CD4-positive, alpha-beta T cell (primary cell): Measurements from ENCODE around the gene PIK3R6. TPM values are rescaled to one million over a fixed set of nuclear protein-coding genes. Genes with fewer than 3 reads are reported as not detected.

Source experiments
- ATAC-seq: fragments of 200-7000 bp; cut with Tn5 transposase; one replicate; pipeline ENCODE4 v1.10.0; 2022; ENCODE audit warnings: mild to moderate bottlenecking; ENCODE audit not compliant: poor library complexity
- CTCF ChIA-PET: fragments of 350-600 bp; sonication (Branson Sonifier 250); formaldehyde crosslinking; loops from one replicate; lab custom pipeline; 2021; ENCODE audit warnings: antibody characterized with exemption, inconsistent platforms; lab: Charles Lee
- POLR2A ChIA-PET: fragments of 350-600 bp; sonication (Branson Sonifier 250); formaldehyde crosslinking; loops from one replicate; lab custom pipeline; 2021; ENCODE audit warnings: antibody characterized with exemption, inconsistent platforms; lab: Charles Lee
- DNase-seq, 14 experiments: peaks; one replicate each; pipeline ENCODE4 v3.0.0-alpha.2; 2013 to 2020; ENCODE audit warnings: mixed read lengths in 2 of 14
- H3K27ac ChIP-seq, 2 donors: one replicate each; pipeline versions ENCODE4 v1.5.1 to v1.7.0; 2013; ENCODE audit warnings: low read length in 2 of 2, low read depth in 1 of 2, mild to moderate bottlenecking in 1 of 2
- H3K27me3 ChIP-seq, 2 experiments: 1 replicate in 1 of 2; 2 replicates in 1 of 2; pipeline versions ENCODE4 v1.6.1 to v1.7.0; 2013; ENCODE audit warnings: low read length in 2 of 2, control low read depth in 1 of 2, mild to moderate bottlenecking in 1 of 2, moderate library complexity in 1 of 2; ENCODE audit not compliant: insufficient read depth in 2 of 2, control insufficient read depth in 1 of 2
- H3K36me3 ChIP-seq: one replicate; pipeline ENCODE4 v1.6.1; 2013; ENCODE audit warnings: low read length, control low read depth; ENCODE audit not compliant: insufficient read depth
- H3K4me1 ChIP-seq: one replicate; pipeline ENCODE4 v1.6.1; 2013; ENCODE audit warnings: low read length, control low read depth; ENCODE audit not compliant: insufficient read depth
- H3K4me3 ChIP-seq: one replicate; pipeline ENCODE4 v1.5.1; 2013; ENCODE audit warnings: mild to moderate bottlenecking, low read length, moderate library complexity
- H3K9me3 ChIP-seq, 2 experiments: 1 replicate in 1 of 2; 2 replicates in 1 of 2; pipeline versions ENCODE4 v1.6.1 to v1.7.0; 2013; ENCODE audit warnings: low read length in 2 of 2, mild to moderate bottlenecking in 2 of 2, control low read depth in 1 of 2, moderate library complexity in 1 of 2; ENCODE audit not compliant: control insufficient read depth in 1 of 2, insufficient read depth in 1 of 2
- H3K27ac Mint-ChIP-seq: one replicate; pipeline ENCODE4 v1.8.0; 2020; ENCODE audit warnings: mixed read lengths
- H3K27me3 Mint-ChIP-seq: one replicate; pipeline ENCODE4 v1.8.0; 2021; ENCODE audit warnings: mixed read lengths
- H3K36me3 Mint-ChIP-seq: one replicate; pipeline ENCODE4 v1.8.0; 2021; ENCODE audit warnings: low read depth, mixed read lengths
- H3K4me1 Mint-ChIP-seq: one replicate; pipeline ENCODE4 v1.8.0; 2021; ENCODE audit warnings: low read depth, mixed read lengths
- H3K4me3 Mint-ChIP-seq: one replicate; pipeline ENCODE4 v1.8.0; 2020; ENCODE audit warnings: mild to moderate bottlenecking, mixed read lengths
- H3K9me3 Mint-ChIP-seq: one replicate; pipeline ENCODE4 v1.8.0; 2020; ENCODE audit warnings: mixed read lengths
- CTCF ChIP-seq: fragments of 200-600 bp; IDR thresholded peaks from one replicate; pipeline ENCODE4 v1.8.0; 2022; ENCODE audit warnings: antibody characterized with exemption, mild to moderate bottlenecking
- intact Hi-C, 2 experiments: fragments of 100-400 bp; cut with DNase I in 1 of 2; cut with micrococcal nuclease in 1 of 2; formaldehyde crosslinking; loops; one replicate each; pipeline versions ENCODE4 v1.15.1 to v1.9.0; 2023 to 2025; cut with DNase I, micrococcal nuclease
- total RNA-seq, 174 experiments: library from RNA in 2 of 174; stranded (reverse) in 2 of 174; gene quantifications; one replicate each; pipeline ENCODE4 v1.2.3 and lab custom pipeline; 2021 to 2026

The PIK3R6 gene
- total RNA-seq, 2 experiments from 2014 or later = 0.50 to 0.60 TPM

GRCh38 chr17:8782176-8782575 lies 85.3 kb downstream of the PIK3R6 start:
- H3K27ac ChIP-seq = no peak overlapping the region
- no peaks in the 10 kb centered on the region for H3K27me3 ChIP-seq
- DNase-seq = no peak
- no peak for ATAC-seq
- ChIA-PET CTCF (interaction anchor here (1.3 kb wide), 1 partner anchor 10 kb away, joined by 4 read pairs; no protein-coding TSS in a partner anchor), POLR2A (no interaction called here)
- no peak overlapping the region for H3K4me3 ChIP-seq
- Mint-ChIP-seq H3K36me3 (no peaks in the 10 kb centered on the region), H3K4me3 (no peak overlapping the region), H3K4me1 (no peaks in the 10 kb centered on the region), H3K27ac (no peak overlapping the region), H3K9me3 (no peaks in the 10 kb centered on the region), H3K27me3 (peaks cover 2% of the 10 kb centered on the region)
- TF ChIP-seq CTCF = no peak
- H3K4me1 ChIP-seq = peaks cover 6% of the 10 kb centered on the region
- intact Hi-C loops = loop anchor here in 1 of 2 experiments (10.0 kb wide), 2 partner anchors 213 to 717 kb away; no protein-coding TSS in a partner anchor
- H3K9me3 ChIP-seq = peaks cover 0 to 3% of the 10 kb centered on the region in 2 experiments
- H3K36me3 ChIP-seq = no peaks in the 10 kb centered on the region

GRCh38 chr17:8781776-8782175 lies 85.7 kb downstream of the PIK3R6 start:
- no peaks in the 10 kb centered on the region for H3K36me3 ChIP-seq
- Mint-ChIP-seq H3K27me3 (peaks cover 5% of the 10 kb centered on the region), H3K27ac (no peak overlapping the region), H3K36me3 (no peaks in the 10 kb centered on the region), H3K9me3 (no peaks in the 10 kb centered on the region), H3K4me3 (no peak overlapping the region), H3K4me1 (no peaks in the 10 kb centered on the region)
- intact Hi-C loops = loop anchor here in 1 of 2 experiments (10.0 kb wide), 2 partner anchors 213 to 717 kb away; no protein-coding TSS in a partner anchor
- no peak for TF ChIP-seq CTCF
- POLR2A ChIA-PET = no interaction called here
- no peak for ATAC-seq
- CTCF ChIA-PET = interaction anchor here (1.3 kb wide), 1 partner anchor 10 kb away, joined by 4 read pairs; no protein-coding TSS in a partner anchor
- no peak overlapping the region for H3K27ac ChIP-seq
- H3K4me3 ChIP-seq = no peak overlapping the region
- H3K9me3 ChIP-seq = peaks cover 0 to 3% of the 10 kb centered on the region in 2 experiments
- no peak for DNase-seq
- H3K27me3 ChIP-seq = peaks cover 0 to 3% of the 10 kb centered on the region in 2 experiments
- H3K4me1 ChIP-seq = peaks cover 6% of the 10 kb centered on the region

- Mint-ChIP-seq H3K27me3 (peaks cover 30% of the 10 kb centered on the region), H3K27ac (no peak overlapping the region), H3K4me1 (no peaks in the 10 kb centered on the region), H3K36me3 (no peaks in the 10 kb centered on the region), H3K9me3 (peaks cover 9% of the 10 kb centered on the region), H3K4me3 (no peak overlapping the region)
- intact Hi-C loops = no loop called here
- CTCF ChIA-PET = no interaction called here
- no peaks in the 10 kb centered on the region for H3K36me3 ChIP-seq
- no peak overlapping the region for H3K27ac ChIP-seq
- H3K27me3 ChIP-seq = peaks cover 6 to 19% of the 10 kb centered on the region in 2 experiments
- H3K9me3 ChIP-seq = peaks cover 6 to 7% of the 10 kb centered on the region in 2 experiments
- no peaks in the 10 kb centered on the region for H3K4me1 ChIP-seq
- no peak for DNase-seq
- POLR2A ChIA-PET = no interaction called here
- ATAC-seq = no peak
- no peak overlapping the region for H3K4me3 ChIP-seq
- no peak for TF ChIP-seq CTCF
These were observed 90.6 kb downstream of the PIK3R6 start for GRCh38 chr17:8776881-8777280.
